Left lung (tissue), 10 donors: ENCODE measurements around the gene KIF12. TPM values are rescaled to one million over a fixed set of nuclear protein-coding genes. Genes with fewer than 3 reads are reported as not detected.
A peak's percentile ranks its signal among the peaks of the same experiment; 100 is the strongest.

Experiments used
- ATAC-seq: fragments of 200-7000 bp; cut with Tn5 transposase; one replicate; pipeline ENCODE4 v1.9.1; 2020; ENCODE audit warnings: moderate library complexity
- DNase-seq, 4 donors: peaks; one replicate each; pipeline ENCODE4 v3.0.0-alpha.2; 2013 to 2020
- H3K27ac ChIP-seq, 2 donors: fragments of 200-600 bp; sonication (generic) in 1 of 2; one replicate each; pipeline versions ENCODE4 v1.5.0 to v1.8.0; 2020 to 2021
- H3K27me3 ChIP-seq, 2 donors: fragments of 200-600 bp; sonication (generic) in 1 of 2; one replicate each; pipeline versions ENCODE4 v1.5.0 to v1.8.0; 2020 to 2021
- H3K36me3 ChIP-seq, 2 donors: fragments of 200-600 bp; sonication (generic) in 1 of 2; one replicate each; pipeline versions ENCODE4 v1.5.0 to v1.8.0; 2020 to 2021
- H3K4me1 ChIP-seq, 2 donors: fragments of 200-600 bp; one replicate each; pipeline ENCODE4 v1.8.0; 2021
- H3K4me3 ChIP-seq, 2 donors: fragments of 200-600 bp; sonication (generic) in 1 of 2; one replicate each; pipeline versions ENCODE4 v1.5.0 to v1.8.0; 2020 to 2021; ENCODE audit warnings: mild to moderate bottlenecking in 1 of 2
- H3K9me3 ChIP-seq, 2 donors: fragments of 200-600 bp; sonication (generic) in 1 of 2; one replicate each; pipeline versions ENCODE4 v1.5.0 to v1.8.0; 2020 to 2021
- CTCF ChIP-seq, 2 donors: fragments of 200-600 bp; sonication (generic) in 1 of 2; IDR thresholded peaks; one replicate each; pipeline versions ENCODE4 v1.5.0 to v1.8.0; 2021; ENCODE audit warnings: antibody characterized with exemption in 2 of 2
- intact Hi-C, 2 donors: fragments of 100-400 bp; cut with DNase I; formaldehyde crosslinking; loops; one replicate each; pipeline versions ENCODE4 v1.11.2 to v1.14.2; 2022
- polyA plus RNA-seq, 6 donors: library from polyadenylated mRNA; unstranded; fragments of 120-200 nt; gene quantifications; one replicate each; pipeline ENCODE4 v1.2.1, GENCODE V29; 2013; ENCODE audit not compliant: insufficient read length in 6 of 6
- total RNA-seq, 2 donors: library from RNA; stranded (reverse); fragmentation: NEBNext Ultra II Directional; extraction: Animal tissue kit (Norgen Biotek cat#: 25700); gene quantifications; one replicate each; pipeline ENCODE4 v1.2.1, GENCODE V29; 2021
- donor health status: DM: no; HTN: yes; CAD: no.
- donor health status: DM: no; HTN: no; CAD: no.

The KIF12 gene
- total and polyA plus RNA-seq, 8 donors, result 2.4 to 54.7 (median 43.3) TPM

GRCh38 chr9:114123031-114123977 lies 24.2 kb upstream of the KIF12 start:
- Histone ChIP-seq H3K9me3 (peaks cover 0 to 11% of the 10 kb centered on the region in 2 donors), H3K4me3 (no peak overlapping the region), H3K4me1 (peaks cover 0 to 3% of the 10 kb centered on the region in 2 donors), H3K27me3 (peaks cover 0 to 5% of the 10 kb centered on the region in 2 donors), H3K36me3 (no peaks in the 10 kb centered on the region), H3K27ac (no peak overlapping the region)
- no peak for TF ChIP-seq CTCF (IDR thresholded peaks at IDR 0.05)
- intact Hi-C loops, result no loop called here
- DNase-seq (no peak), ATAC-seq (no peak)

GRCh38 chr9:114122136-114123027 lies 23.3 kb upstream of the KIF12 start:
- Histone ChIP-seq H3K4me1 (peaks cover 0 to 3% of the 10 kb centered on the region in 2 donors), H3K27me3 (peaks cover 0 to 5% of the 10 kb centered on the region in 2 donors), H3K27ac (no peak overlapping the region), H3K36me3 (no peaks in the 10 kb centered on the region), H3K9me3 (peaks cover 0 to 3% of the 10 kb centered on the region in 2 donors), H3K4me3 (no peak overlapping the region)
- no peak for TF ChIP-seq CTCF (IDR thresholded peaks at IDR 0.05)
- DNase-seq, result no peak
- intact Hi-C loops, result no loop called here
- no peak for ATAC-seq

GRCh38 chr9:114121227-114122135 lies 22.4 kb upstream of the KIF12 start:
- H3K4me3 ChIP-seq, result no peak overlapping the region
- H3K27me3 ChIP-seq, result peaks cover 0 to 5% of the 10 kb centered on the region in 2 donors
- no peak for TF ChIP-seq CTCF (IDR thresholded peaks at IDR 0.05)
- no peaks in the 10 kb centered on the region for H3K9me3 ChIP-seq
- intact Hi-C loops, result no loop called here
- H3K4me1 ChIP-seq, result peaks cover 0 to 3% of the 10 kb centered on the region in 2 donors
- peak in 2 of 4 donors; percentile 49 for DNase-seq
- no peaks in the 10 kb centered on the region for H3K36me3 ChIP-seq
- ATAC-seq, result no peak
- H3K27ac ChIP-seq, result peak overlapping the region in 1 of 2 donors; percentile 24

GRCh38 chr9:114120192-114121014 lies 21.3 kb upstream of the KIF12 start:
- Histone ChIP-seq H3K27ac (no peak overlapping the region), H3K4me1 (peaks cover 0 to 3% of the 10 kb centered on the region in 2 donors), H3K36me3 (no peaks in the 10 kb centered on the region), H3K27me3 (peaks cover 0 to 5% of the 10 kb centered on the region in 2 donors), H3K4me3 (no peak overlapping the region), H3K9me3 (no peaks in the 10 kb centered on the region)
- no peak for TF ChIP-seq CTCF (IDR thresholded peaks at IDR 0.05)
- no peak for ATAC-seq
- intact Hi-C loops, result no loop called here
- no peak for DNase-seq
